HG03521 (cell line): Measurements from ENCODE around the gene RGP1.

Experiments used
- ATAC-seq: cut with Tn5 transposase; IDR thresholded peaks from one replicate; pipeline ENCODE4 v1.9.1; 2021; ENCODE audit warnings: mild to moderate bottlenecking, moderate library complexity; ENCODE audit not compliant: unreplicated experiment

Gene RGP1

DNA sequence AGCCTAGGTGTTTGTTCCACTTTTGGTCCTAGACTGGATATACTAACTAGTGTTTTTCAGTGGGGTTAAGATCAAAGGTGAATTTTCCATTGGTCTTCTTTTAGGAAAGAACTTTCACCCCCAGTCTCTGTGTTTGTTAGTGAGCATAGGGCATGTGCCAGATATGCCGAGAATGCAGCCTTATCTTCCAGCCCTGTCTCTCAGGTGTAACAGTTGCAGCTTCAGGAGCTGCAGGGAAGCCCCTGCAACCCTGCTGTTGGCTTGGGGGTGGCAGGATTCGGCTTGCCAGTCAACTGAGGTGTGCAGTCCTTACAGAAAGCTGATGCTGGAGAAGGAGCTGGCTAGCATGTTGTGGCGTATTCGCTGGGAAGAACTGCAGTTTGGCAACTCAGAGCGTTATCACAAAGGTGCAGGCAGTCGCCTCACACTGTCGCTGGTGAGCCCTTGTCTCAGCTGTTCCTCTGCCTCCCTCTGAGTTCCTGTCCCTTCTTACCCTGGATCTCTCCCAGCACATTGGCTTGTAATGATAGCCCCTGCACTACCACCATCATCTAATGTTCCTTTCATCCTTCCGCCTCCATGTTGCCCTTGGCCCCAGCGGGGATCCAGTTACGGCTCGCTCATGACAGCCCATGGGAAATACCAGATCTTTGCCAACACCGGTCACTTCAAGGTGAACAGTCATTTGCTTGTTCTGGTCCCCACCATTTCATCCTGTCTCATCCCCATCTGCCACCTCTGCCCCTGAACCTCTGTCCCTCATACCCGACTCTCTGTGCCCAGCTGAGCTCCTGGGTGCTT, 52.4 kb downstream of the RGP1 start:
- no peak for ATAC-seq

DNA sequence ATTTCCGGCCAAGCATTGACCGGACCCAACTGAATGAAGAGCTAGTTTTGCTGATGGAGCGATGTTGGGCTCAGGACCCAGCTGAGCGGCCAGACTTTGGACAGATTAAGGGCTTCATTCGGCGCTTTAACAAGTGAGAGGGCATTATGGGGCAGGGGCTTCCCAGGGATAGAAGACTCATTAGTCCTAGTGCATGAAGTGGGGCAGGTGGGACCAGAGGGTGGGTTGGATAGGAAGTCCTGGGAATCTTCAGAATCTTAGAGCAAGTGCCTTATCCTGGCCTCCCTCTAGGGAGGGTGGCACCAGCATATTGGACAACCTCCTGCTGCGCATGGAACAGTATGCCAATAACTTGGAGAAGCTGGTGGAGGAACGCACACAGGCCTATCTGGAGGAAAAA, 57.0 kb downstream of the RGP1 start:
- ATAC-seq = no peak
